IMR-90 (cell line): Measurements from ENCODE around the gene PALMD. TPM values are rescaled to one million over a fixed set of nuclear protein-coding genes. Genes with fewer than 3 reads are reported as not detected.

ENCODE experiments used
- ATAC-seq: fragments of 200-7000 bp; cut with Tn5 transposase; 2 replicates; pipeline ENCODE4 v1.9.1; 2020; ENCODE audit warnings: low read depth, mild to moderate bottlenecking, moderate library complexity
- BruUV-seq: library from RNA; stranded (reverse); fragments of 400-500 nt; replicated peaks from 2 replicates; lab custom pipeline; 2021; lab: Mats Ljungman, UMichigan
- CTCF ChIA-PET: fragments of 300-600 bp; formaldehyde crosslinking; extraction: SDS; loops from one replicate; lab custom pipeline; 2021; ENCODE audit warnings: antibody characterized with exemption; lab: Yijun Ruan, JAX
- POLR2A ChIA-PET: fragments of 300-600 bp; sonication (Branson Sonifier 250); formaldehyde crosslinking; loops from one replicate; lab custom pipeline; 2022; ENCODE audit warnings: antibody characterized with exemption; ENCODE audit not compliant: unreplicated experiment; lab: Charles Lee
- DNase-seq: peaks from one replicate; pipeline ENCODE4 v3.0.0; 2013
- H2AFZ ChIP-seq: replicated peaks from 2 replicates; pipeline ENCODE3; 2013; ENCODE audit warnings: low read length, mild to moderate bottlenecking; ENCODE audit not compliant: poor library complexity
- H2AK5ac ChIP-seq: 2 replicates; pipeline ENCODE4 v1.6.1; 2013; ENCODE audit warnings: low read depth, low read length, inconsistent platforms
- H2AK9ac ChIP-seq: replicated peaks from 2 replicates; pipeline ENCODE3; 2013; ENCODE audit warnings: mild to moderate bottlenecking, low read depth, low read length, moderate library complexity; ENCODE audit not compliant: poor library complexity
- H2BK120ac ChIP-seq: 2 replicates; pipeline ENCODE4 v1.6.1; 2013; ENCODE audit warnings: low read depth, low read length, inconsistent platforms
- H2BK15ac ChIP-seq: 3 replicates; pipeline ENCODE4 v1.6.1; 2013; ENCODE audit warnings: low read depth, low read length, inconsistent platforms
- H2BK20ac ChIP-seq: 2 replicates; pipeline ENCODE4 v1.6.1; 2013; ENCODE audit warnings: low read depth, mild to moderate bottlenecking, inconsistent platforms, low read length, moderate library complexity
- H2BK5ac ChIP-seq: 2 replicates; pipeline ENCODE4 v1.6.1; 2013; ENCODE audit warnings: mild to moderate bottlenecking, low read depth, low read length, inconsistent platforms; ENCODE audit not compliant: poor library complexity, severe bottlenecking
- H3K14ac ChIP-seq: replicated peaks from 2 replicates; pipeline ENCODE4 v1.6.1; 2013; ENCODE audit warnings: low read depth, low read length, inconsistent platforms
- H3K18ac ChIP-seq: 2 replicates; pipeline ENCODE4 v1.6.1; 2013; ENCODE audit warnings: low read depth, low read length, control low read depth
- H3K23ac ChIP-seq: 2 replicates; pipeline ENCODE4 v1.6.1; 2013; ENCODE audit warnings: low read depth, low read length, inconsistent platforms
- H3K27ac ChIP-seq: 2 replicates; pipeline ENCODE4 v1.5.1; 2013; ENCODE audit warnings: mild to moderate bottlenecking, control low read depth, low read length; ENCODE audit not compliant: insufficient read depth
- H3K27me3 ChIP-seq: 2 replicates; pipeline ENCODE4 v1.6.1; 2013; ENCODE audit warnings: low read length; ENCODE audit not compliant: control insufficient read depth, insufficient read depth
- H3K36me3 ChIP-seq: 2 replicates; pipeline ENCODE4 v1.6.1; 2013; ENCODE audit warnings: low read length, mixed read lengths; ENCODE audit not compliant: control insufficient read depth, insufficient read depth
- H3K4ac ChIP-seq: 2 replicates; pipeline ENCODE4 v1.6.1; 2013; ENCODE audit warnings: low read depth, low read length, inconsistent platforms
- H3K4me1 ChIP-seq: 2 replicates; pipeline ENCODE4 v1.6.1; 2013; ENCODE audit warnings: low read length, mixed read lengths; ENCODE audit not compliant: control insufficient read depth, insufficient read depth
- H3K4me2 ChIP-seq: 2 replicates; pipeline ENCODE4 v1.6.1; 2013; ENCODE audit warnings: low read depth, mild to moderate bottlenecking, control low read depth, low read length, moderate library complexity
- H3K4me3 ChIP-seq: 2 replicates; pipeline ENCODE4 v1.5.1; 2013; ENCODE audit warnings: low read depth, mild to moderate bottlenecking, control low read depth, low read length, moderate library complexity; ENCODE audit not compliant: insufficient read depth
- H3K56ac ChIP-seq: 2 replicates; pipeline ENCODE4 v1.6.1; 2013; ENCODE audit warnings: low read length, inconsistent platforms; ENCODE audit not compliant: insufficient read depth; ENCODE audit errors: extremely low read depth
- H3K79me1 ChIP-seq, 2 experiments: 2 replicates each; pipeline ENCODE4 v1.6.1; 2013; ENCODE audit warnings: low read length in 2 of 2, inconsistent platforms in 1 of 2, low read depth in 1 of 2
- H3K9ac ChIP-seq: 2 replicates; pipeline ENCODE4 v1.6.1; 2013; ENCODE audit warnings: low read depth, low read length, control low read depth
- H3K9me1 ChIP-seq: 2 replicates; pipeline ENCODE4 v1.6.1; 2013; ENCODE audit warnings: low read length, inconsistent platforms; ENCODE audit not compliant: insufficient read depth
- H3K9me3 ChIP-seq: 2 replicates; pipeline ENCODE4 v1.6.1; 2013; ENCODE audit warnings: low read length; ENCODE audit not compliant: control insufficient read depth, insufficient read depth
- H4K20me1 ChIP-seq: 2 replicates; pipeline ENCODE4 v1.6.1; 2013; ENCODE audit warnings: low read length, inconsistent platforms; ENCODE audit not compliant: insufficient read depth
- H4K5ac ChIP-seq: 2 replicates; pipeline ENCODE4 v1.6.1; 2013; ENCODE audit warnings: mild to moderate bottlenecking, low read depth, low read length, control low read depth
- H4K8ac ChIP-seq, 2 experiments: 2 replicates each; pipeline ENCODE4 v1.6.1; 2013; ENCODE audit warnings: low read depth in 2 of 2, low read length in 2 of 2, control low read depth in 1 of 2, inconsistent platforms in 1 of 2
- H4K91ac ChIP-seq: 2 replicates; pipeline ENCODE4 v1.6.1; 2013; ENCODE audit warnings: low read depth, low read length, inconsistent platforms; ENCODE audit not compliant: insufficient read depth
- CHD1 ChIP-seq: IDR thresholded peaks from 2 replicates; pipeline ENCODE4 v1.6.1; 2012; ENCODE audit warnings: low read depth, low read length, improper control_type of control experiment
- CTCF ChIP-seq: conservative IDR thresholded peaks from 2 replicates; pipeline ENCODE4 v1.5.1; 2012; ENCODE audit warnings: mild to moderate bottlenecking, low read depth, low read length, improper control_type of control experiment
- SMC3 ChIP-seq: fragments of 150-350 bp; IDR thresholded peaks from 2 replicates; pipeline ENCODE4 v1.6.1; 2016; ENCODE audit warnings: low read depth, mild to moderate bottlenecking, antibody characterized with exemption, low read length, moderate library complexity
- dilution Hi-C: fragments of 300-500 bp; cut with HindIII; formaldehyde crosslinking; loops from one replicate; pipeline ENCODE4 v1.14.3; 2018; ENCODE audit warnings: low sequenced_read_pairs; ENCODE audit not compliant: unreplicated experiment
- in situ Hi-C: fragments of 300-500 bp; cut with MboI; formaldehyde crosslinking; loops from 3 replicates; pipeline ENCODE4 v1.14.3; 2019; ENCODE audit warnings: low sequenced_read_pairs, inconsistent platforms, mixed read lengths
- intact Hi-C: fragments of 100-400 bp; cut with micrococcal nuclease; formaldehyde crosslinking; loops from 2 replicates; pipeline ENCODE4 v1.10.0; 2022
- polyA plus RNA-seq, 3 experiments: library from polyadenylated mRNA; depleted of rRNA; stranded (reverse); fragments of >200 nt; gene quantifications; 2 replicates each; pipeline ENCODE4 v1.2.3, GENCODE V29; 2012; ENCODE audit warnings: low replicate concordance in 1 of 3
- total RNA-seq: library from RNA; depleted of rRNA; stranded (reverse); fragments of >200 nt; gene quantifications from 2 replicates; pipeline ENCODE4 v1.2.3, GENCODE V29; 2012

PALMD gene
- total and polyA plus RNA-seq, 2 of the 4 experiments (the other 2 are of a cell fraction), result 0.51 to 0.72 TPM

GRCh38 chr1:99639408-99639807 is 6.5 kb upstream of the PALMD start:
- no peaks in the 10 kb centered on the region for H3K9me1 ChIP-seq
- H3K27ac ChIP-seq, result no peak overlapping the region
- intact Hi-C loops (no loop called here), in situ Hi-C loops (no loop called here), dilution Hi-C loops (no loop called here)
- no peak overlapping the region for H3K4me2 ChIP-seq
- no peak overlapping the region for H4K91ac ChIP-seq
- H3K4me1 ChIP-seq, result peaks cover 3% of the 10 kb centered on the region; the same call in 1 of the 2 replicates
- DNase-seq, result no peak
- no peak overlapping the region for H2AK9ac ChIP-seq
- H3K9ac ChIP-seq, result no peak overlapping the region
- H3K27me3 ChIP-seq, result no peaks in the 10 kb centered on the region
- H3K4ac ChIP-seq, result no peak overlapping the region
- H2AK5ac ChIP-seq, result no peak overlapping the region
- no peak overlapping the region for H2BK15ac ChIP-seq
- no peaks in the 10 kb centered on the region for H3K79me1 ChIP-seq
- H3K4me3 ChIP-seq, result no peak overlapping the region
- no peak overlapping the region for H2BK20ac ChIP-seq
- no peak overlapping the region for H2BK5ac ChIP-seq
- no peak overlapping the region for H3K56ac ChIP-seq
- no peaks in the 10 kb centered on the region for H3K36me3 ChIP-seq
- H3K14ac ChIP-seq, result no peak overlapping the region
- no peak overlapping the region for H4K8ac ChIP-seq
- H2AFZ ChIP-seq, result no peak overlapping the region
- ChIA-PET CTCF (no interaction called here), POLR2A (no interaction called here)
- no peaks in the 10 kb centered on the region for H4K20me1 ChIP-seq
- H3K9me3 ChIP-seq, result no peaks in the 10 kb centered on the region
- H4K5ac ChIP-seq, result no peak overlapping the region
- no peak overlapping the region for H2BK120ac ChIP-seq
- H3K23ac ChIP-seq, result no peak overlapping the region
- no peak for ATAC-seq
- no peak overlapping the region for H3K18ac ChIP-seq
- BruUV-seq, result no TSS peak
- TF ChIP-seq CHD1 (no peak), SMC3 (no peak), CTCF (no peak)
